CD4-positive, alpha-beta memory T cell (primary cell): Measurements from ENCODE around the gene NIFK. TPM values are rescaled to one million over a fixed set of nuclear protein-coding genes. Genes with fewer than 3 reads are reported as not detected.
"Not testable (repeated sequence)": the region's sequence is repeated elsewhere in the genome, so short reads cannot be mapped to it uniquely, and the experiment has no call there.

Experiments
- CTCF ChIA-PET: fragments of 350-600 bp; sonication (Branson Sonifier 250); formaldehyde crosslinking; loops from one replicate; lab custom pipeline; 2021; ENCODE audit warnings: inconsistent platforms; ENCODE audit not compliant: partially characterized antibody; lab: Charles Lee
- POLR2A ChIA-PET: fragments of 350-600 bp; sonication (Branson Sonifier 250); formaldehyde crosslinking; loops from one replicate; lab custom pipeline; 2021; ENCODE audit not compliant: partially characterized antibody; lab: Charles Lee
- DNase-seq, 5 donors: peaks; one replicate each; pipeline versions ENCODE4 v3.0.0 to v3.0.0-alpha.2; 2020 to 2022; ENCODE audit warnings: mixed read lengths in 1 of 5
- H3K27ac ChIP-seq: one replicate; pipeline ENCODE4 v1.7.0; 2013; ENCODE audit warnings: low read depth, low read length
- H3K27me3 ChIP-seq: 2 replicates; pipeline ENCODE4 v1.7.0; 2013; ENCODE audit warnings: mild to moderate bottlenecking, low read length, moderate library complexity; ENCODE audit not compliant: insufficient read depth
- H3K36me3 ChIP-seq: 2 replicates; pipeline ENCODE4 v1.7.0; 2013; ENCODE audit warnings: mild to moderate bottlenecking, low read length, moderate library complexity; ENCODE audit not compliant: insufficient read depth
- H3K4me1 ChIP-seq: 2 replicates; pipeline ENCODE4 v1.7.0; 2013; ENCODE audit warnings: mild to moderate bottlenecking, low read length, moderate library complexity; ENCODE audit not compliant: insufficient read depth
- H3K4me3 ChIP-seq, 2 donors: one replicate each; pipeline ENCODE4 v1.7.0; 2013; ENCODE audit warnings: low read length in 2 of 2, mild to moderate bottlenecking in 1 of 2
- H3K9me3 ChIP-seq, 2 donors: one replicate each; pipeline ENCODE4 v1.7.0; 2013; ENCODE audit warnings: low read length in 2 of 2, control low read depth in 1 of 2; ENCODE audit not compliant: control insufficient read depth in 1 of 2
- H3K27ac Mint-ChIP-seq, 7 donors: one replicate each; pipeline ENCODE4 v1.8.0; 2020 to 2021; ENCODE audit warnings: mixed read lengths in 7 of 7, mild to moderate bottlenecking in 6 of 7, inconsistent platforms in 3 of 7, moderate library complexity in 3 of 7
- H3K27me3 Mint-ChIP-seq, 2 donors: one replicate each; pipeline ENCODE4 v1.8.0; 2020 to 2021; ENCODE audit warnings: mixed read lengths in 2 of 2
- H3K36me3 Mint-ChIP-seq, 2 donors: one replicate each; pipeline ENCODE4 v1.8.0; 2020 to 2021; ENCODE audit warnings: mixed read lengths in 2 of 2, inconsistent platforms in 1 of 2, mild to moderate bottlenecking in 1 of 2
- H3K4me1 Mint-ChIP-seq, 4 donors: one replicate each; pipeline ENCODE4 v1.8.0; 2020 to 2021; ENCODE audit warnings: mixed read lengths in 4 of 4, mild to moderate bottlenecking in 1 of 4
- H3K4me3 Mint-ChIP-seq, 8 donors: one replicate each; pipeline ENCODE4 v1.8.0; 2020 to 2021; ENCODE audit warnings: mixed read lengths in 8 of 8, mild to moderate bottlenecking in 7 of 8, moderate library complexity in 6 of 8, inconsistent platforms in 3 of 8
- H3K9me3 Mint-ChIP-seq, 8 donors: one replicate each; pipeline ENCODE4 v1.8.0; 2020 to 2021; ENCODE audit warnings: mixed read lengths in 8 of 8, mild to moderate bottlenecking in 5 of 8, inconsistent platforms in 3 of 8, moderate library complexity in 1 of 8
- intact Hi-C: fragments of 100-400 bp; cut with micrococcal nuclease; formaldehyde crosslinking; loops from one replicate; pipeline ENCODE4 v1.15.1; 2023
- polyA plus RNA-seq, 2 donors: library from polyadenylated mRNA; unstranded; fragments of 300-500 nt; fragmentation: Illumina TruSeq; gene quantifications; one replicate each; pipeline ENCODE4 v1.2.3, GENCODE V29; 2021
- total RNA-seq, 2 experiments: library from RNA; stranded (reverse); gene quantifications; one replicate each; pipeline ENCODE4 v1.2.3, GENCODE V29; 2021

Gene NIFK
- total and polyA plus RNA-seq, 4 experiments from 2014 or later = 61.6 to 82.5 (median 63.5) TPM

DNA sequence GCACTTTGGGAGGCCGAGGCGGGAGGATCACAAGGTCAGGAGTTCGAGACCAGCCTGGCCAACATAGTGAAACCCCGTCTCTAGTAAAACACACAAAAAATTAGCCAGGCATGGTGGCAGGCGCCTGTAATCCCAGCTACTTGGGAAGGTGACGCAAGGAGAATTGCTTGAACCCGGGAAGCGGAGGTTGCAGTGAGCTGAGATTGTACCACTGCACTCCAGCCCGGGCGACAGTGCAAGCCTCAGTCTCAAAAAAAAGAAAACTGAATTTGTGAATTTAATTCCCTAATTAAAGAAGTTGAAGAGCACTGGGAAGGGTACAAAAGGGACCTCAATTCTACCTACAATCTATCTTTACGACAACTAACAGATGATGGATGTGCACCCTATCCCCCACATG, 2.1 kb downstream of the NIFK start:
- POLR2A ChIA-PET = interaction anchor here (2.9 to 3.6 kb wide), 2 partner anchors 85 to 204 kb away, joined by 49 to 63 read pairs; partner anchors contain the start of genes CLASP1 and RNU4ATAC
- not testable (repeated sequence) for DNase-seq

GRCh38 chr2:121731366-121731765, 5.3 kb downstream of the NIFK start:
- CTCF ChIA-PET = no interaction called here
- H3K27ac ChIP-seq = no peak overlapping the region
- Mint-ChIP-seq H3K27me3 (no peaks in the 10 kb centered on the region), H3K9me3 (peaks cover 0 to 2% (median 0%) of the 10 kb centered on the region in 8 donors), H3K4me1 (peaks cover 15 to 37% (median 25%) of the 10 kb centered on the region in 4 donors), H3K36me3 (peaks cover 41 to 67% of the 10 kb centered on the region in 2 donors), H3K4me3 (no peak overlapping the region), H3K27ac (peak overlapping the region in 2 of 7 donors; percentile 14 to 84)
- POLR2A ChIA-PET = no interaction called here
- H3K4me3 ChIP-seq = no peak overlapping the region
- intact Hi-C loops = loop anchor here (10.0 kb wide), 1 partner anchor 243 kb away; no protein-coding TSS in a partner anchor
- peaks cover 23% of the 10 kb centered on the region for H3K4me1 ChIP-seq
- H3K27me3 ChIP-seq = no peaks in the 10 kb centered on the region
- no peaks in the 10 kb centered on the region for H3K9me3 ChIP-seq
- DNase-seq = no peak
- peaks cover 46% of the 10 kb centered on the region for H3K36me3 ChIP-seq

More for the DNA sequence above, 2.1 kb downstream of the NIFK start:
- Histone ChIP-seq H3K36me3 (peaks cover 23% of the 10 kb centered on the region), H3K4me1 (peaks cover 31% of the 10 kb centered on the region)
- peak overlapping the region in 1 of 7 donors; percentile 97 for H3K27ac Mint-ChIP-seq
- CTCF ChIA-PET = interaction anchor here (1.5 kb wide), 1 partner anchor 22 kb away, joined by 5 read pairs; no protein-coding TSS in a partner anchor
- H3K9me3 ChIP-seq, H3K27ac ChIP-seq, H3K27me3 ChIP-seq, H3K9me3 Mint-ChIP-seq, H3K27me3 Mint-ChIP-seq, H3K4me3 ChIP-seq: not testable (repeated sequence)
- peak overlapping the region in 1 of 8 donors; percentile 46 for H3K4me3 Mint-ChIP-seq
- H3K4me1 Mint-ChIP-seq = peaks cover 18 to 58% (median 40%) of the 10 kb centered on the region in 4 donors
- intact Hi-C loops = loop anchor here (10.0 kb wide), 1 partner anchor 240 kb away; no protein-coding TSS in a partner anchor
- peaks cover 21 to 44% of the 10 kb centered on the region in 2 donors for H3K36me3 Mint-ChIP-seq

- Histone ChIP-seq H3K4me1 (no peaks in the 10 kb centered on the region), H3K4me3 (no peak overlapping the region), H3K27me3 (no peaks in the 10 kb centered on the region), H3K27ac (no peak overlapping the region), H3K9me3 (no peaks in the 10 kb centered on the region), H3K36me3 (peaks cover 41% of the 10 kb centered on the region)
- no peak overlapping the region for H3K4me3 Mint-ChIP-seq
- H3K9me3 Mint-ChIP-seq = peaks cover 0 to 2% (median 0%) of the 10 kb centered on the region in 8 donors
- CTCF ChIA-PET = no interaction called here
- H3K27me3 Mint-ChIP-seq = no peaks in the 10 kb centered on the region
- no peak for DNase-seq
- H3K4me1 Mint-ChIP-seq = peaks cover 5 to 18% (median 12%) of the 10 kb centered on the region in 4 donors
- peaks cover 36 to 57% of the 10 kb centered on the region in 2 donors for H3K36me3 Mint-ChIP-seq
- H3K27ac Mint-ChIP-seq = peak overlapping the region in 2 of 7 donors; percentile 2 to 59
- POLR2A ChIA-PET = no interaction called here
- intact Hi-C loops = no loop called here
Observed at GRCh38 chr2:121727950-121728349, 8.7 kb downstream of the NIFK start.

- intact Hi-C loops = no loop called here
- no peak for DNase-seq
- Histone ChIP-seq H3K4me3 (no peak overlapping the region), H3K4me1 (no peaks in the 10 kb centered on the region), H3K36me3 (peaks cover 40% of the 10 kb centered on the region), H3K27ac (no peak overlapping the region), H3K27me3 (no peaks in the 10 kb centered on the region), H3K9me3 (no peaks in the 10 kb centered on the region)
- Mint-ChIP-seq H3K36me3 (peaks cover 35 to 55% of the 10 kb centered on the region in 2 donors), H3K4me3 (no peak overlapping the region), H3K27me3 (no peaks in the 10 kb centered on the region), H3K4me1 (peaks cover 5 to 24% (median 10%) of the 10 kb centered on the region in 4 donors), H3K9me3 (peaks cover 0 to 2% (median 0%) of the 10 kb centered on the region in 8 donors), H3K27ac (no peak overlapping the region)
- ChIA-PET POLR2A (no interaction called here), CTCF (no interaction called here)
Observed at GRCh38 chr2:121727332-121727731, 9.3 kb downstream of the NIFK start.

DNA sequence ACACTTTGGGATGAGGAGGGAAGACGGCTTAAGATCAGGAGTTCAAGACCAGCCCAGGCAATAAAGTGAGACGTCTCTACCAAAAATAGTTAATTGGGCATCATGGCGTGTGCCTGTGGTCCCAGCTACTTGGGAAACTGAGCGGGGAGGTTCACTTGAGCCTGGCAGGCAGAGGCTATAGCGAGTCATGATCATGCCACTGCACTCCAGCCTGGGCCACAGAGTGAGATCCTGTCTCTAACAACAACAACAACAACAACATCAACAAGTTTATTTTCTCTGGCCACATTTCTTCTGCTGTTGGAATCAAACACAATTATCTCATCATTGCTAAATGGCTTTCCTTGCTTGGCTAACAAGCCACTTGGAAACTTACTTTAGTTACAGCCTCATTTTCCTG, 13.4 kb downstream of the NIFK start:
- Mint-ChIP-seq H3K36me3 (peaks cover 13 to 19% of the 10 kb centered on the region in 2 donors), H3K4me3 (no peak overlapping the region), H3K27ac (no peak overlapping the region), H3K27me3 (no peaks in the 10 kb centered on the region), H3K9me3 (no peaks in the 10 kb centered on the region), H3K4me1 (peaks cover 4 to 17% (median 6%) of the 10 kb centered on the region in 4 donors)
- Histone ChIP-seq H3K9me3 (no peaks in the 10 kb centered on the region), H3K27ac (no peak overlapping the region), H3K4me3 (no peak overlapping the region), H3K4me1 (no peaks in the 10 kb centered on the region), H3K27me3 (no peaks in the 10 kb centered on the region), H3K36me3 (peaks cover 15% of the 10 kb centered on the region)
- ChIA-PET CTCF (interaction anchor here (7.3 kb wide), 1 partner anchor 192 kb away, joined by 49 read pairs; the partner anchor contains the start of gene RNU4ATAC), POLR2A (no interaction called here)
- no peak for DNase-seq
- intact Hi-C loops = no loop called here

DNA sequence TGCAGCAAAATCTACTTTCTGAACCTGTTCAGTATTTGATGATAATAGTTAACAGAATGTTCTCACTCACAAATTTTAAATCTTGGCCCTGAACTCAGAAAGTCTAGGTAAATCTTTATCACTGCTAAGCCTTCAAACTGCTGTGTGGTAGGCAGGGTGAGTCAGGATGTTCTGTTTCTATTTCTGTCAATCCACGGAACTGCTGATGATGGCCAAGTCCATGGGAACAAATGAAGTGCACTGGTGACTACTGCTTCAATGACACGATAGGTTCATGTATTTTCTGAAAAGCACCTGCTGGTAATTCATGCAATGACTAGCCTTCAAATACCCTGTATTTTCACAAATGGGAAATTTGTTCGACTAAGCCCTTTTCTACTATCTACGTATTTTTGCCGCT, 14.2 kb downstream of the NIFK start:
- Histone ChIP-seq H3K9me3 (no peaks in the 10 kb centered on the region), H3K27me3 (no peaks in the 10 kb centered on the region), H3K4me1 (no peaks in the 10 kb centered on the region), H3K4me3 (no peak overlapping the region), H3K27ac (no peak overlapping the region), H3K36me3 (peaks cover 7% of the 10 kb centered on the region)
- POLR2A ChIA-PET = no interaction called here
- Mint-ChIP-seq H3K4me1 (peaks cover 4 to 17% (median 6%) of the 10 kb centered on the region in 4 donors), H3K4me3 (no peak overlapping the region), H3K9me3 (no peaks in the 10 kb centered on the region), H3K27ac (peak overlapping the region in 1 of 7 donors; percentile 11), H3K36me3 (peaks cover 5 to 11% of the 10 kb centered on the region in 2 donors), H3K27me3 (no peaks in the 10 kb centered on the region)
- intact Hi-C loops = no loop called here
- no peak for DNase-seq
- CTCF ChIA-PET = interaction anchor here (7.3 kb wide), 1 partner anchor 191 kb away, joined by 49 read pairs; the partner anchor contains the start of gene RNU4ATAC

DNA sequence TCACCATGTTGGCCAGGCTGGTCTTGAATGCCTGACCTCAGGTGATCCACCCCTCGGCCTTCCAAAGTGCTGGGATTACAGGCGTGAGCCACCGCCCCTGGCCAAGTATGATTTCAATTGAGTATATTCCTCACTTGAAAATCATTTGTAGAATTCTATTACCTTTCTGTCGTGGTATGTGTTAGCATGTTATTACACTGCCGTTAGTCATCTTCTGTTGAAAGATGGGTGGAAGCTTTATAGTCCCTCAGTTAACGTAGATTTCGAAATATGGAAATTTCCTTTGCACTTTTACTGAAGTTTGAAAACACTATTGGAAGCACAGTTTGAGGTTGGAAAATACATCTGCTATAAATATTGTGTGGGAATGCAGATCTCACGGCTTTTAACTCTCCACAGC, 14.7 kb downstream of the NIFK start:
- Mint-ChIP-seq H3K36me3 (peaks cover under 1 to 6% of the 10 kb centered on the region in 2 donors), H3K27ac (peak overlapping the region in 1 of 7 donors; percentile 57), H3K9me3 (no peaks in the 10 kb centered on the region), H3K27me3 (no peaks in the 10 kb centered on the region), H3K4me3 (no peak overlapping the region), H3K4me1 (peaks cover 4 to 17% (median 6%) of the 10 kb centered on the region in 4 donors)
- CTCF ChIA-PET = interaction anchor here (0.6 to 7.3 kb wide), 3 partner anchors 15 to 319 kb away, joined by 3 to 49 read pairs (median 39); partner anchors contain the start of gene RNU4ATAC
- H3K4me1 ChIP-seq = no peaks in the 10 kb centered on the region
- no peak overlapping the region for H3K27ac ChIP-seq
- H3K27me3 ChIP-seq = no peaks in the 10 kb centered on the region
- DNase-seq = no peak
- no peak overlapping the region for H3K4me3 ChIP-seq
- H3K36me3 ChIP-seq = peaks cover 2% of the 10 kb centered on the region
- POLR2A ChIA-PET = no interaction called here
- intact Hi-C loops = no loop called here
- no peaks in the 10 kb centered on the region for H3K9me3 ChIP-seq
